Measurements from ENCODE around the gene AHDC1.

- TF ChIP-seq EP300 (IDR thresholded peaks at IDR 0.05) (no peak), CTCF (IDR thresholded peaks at IDR 0.05) (no peak)
Observed at GRCh38 chr1:27487966-27488884, 115.7 kb downstream of the AHDC1 start.

Measured in esophagus muscularis mucosa (tissue), 3 donors.